Osteocyte (in vitro differentiated cells): ENCODE data around the gene ABLIM1. TPM values are rescaled to one million over a fixed set of nuclear protein-coding genes. Genes with fewer than 3 reads are reported as not detected.

Experiments
- DNase-seq: peaks from one replicate; pipeline ENCODE4 v3.0.0; 2021; ENCODE audit warnings: mixed read lengths; ENCODE audit not compliant: unreplicated experiment; ENCODE audit errors: extremely low spot score
- H3K27ac Mint-ChIP-seq: one replicate; pipeline ENCODE4 v1.8.0; 2021; ENCODE audit warnings: mild to moderate bottlenecking, mixed read lengths; ENCODE audit not compliant: unreplicated experiment
- H3K27me3 Mint-ChIP-seq: one replicate; pipeline ENCODE4 v1.8.0; 2021; ENCODE audit warnings: mixed read lengths; ENCODE audit not compliant: unreplicated experiment
- H3K36me3 Mint-ChIP-seq: one replicate; pipeline ENCODE4 v1.8.0; 2021; ENCODE audit warnings: mixed read lengths; ENCODE audit not compliant: unreplicated experiment
- H3K4me1 Mint-ChIP-seq: one replicate; pipeline ENCODE4 v1.8.0; 2021; ENCODE audit warnings: mixed read lengths; ENCODE audit not compliant: unreplicated experiment
- H3K4me3 Mint-ChIP-seq: one replicate; pipeline ENCODE4 v1.8.0; 2021; ENCODE audit warnings: mild to moderate bottlenecking, moderate library complexity, mixed read lengths; ENCODE audit not compliant: unreplicated experiment
- H3K9me3 Mint-ChIP-seq: one replicate; pipeline ENCODE4 v1.8.0; 2021; ENCODE audit warnings: mixed read lengths; ENCODE audit not compliant: unreplicated experiment
- CTCF ChIP-seq: fragments of 200-600 bp; sonication (generic); IDR thresholded peaks from 2 replicates; pipeline ENCODE4 v1.5.0; 2021; ENCODE audit warnings: antibody characterized with exemption, mild to moderate bottlenecking, moderate library complexity
- total RNA-seq: library from RNA; stranded (reverse); gene quantifications from 2 replicates; pipeline ENCODE4 v1.2.1, GENCODE V29; 2021

ABLIM1 gene
- total RNA-seq, 1 donor from 2014 or later, result 39.0 TPM

- no peak overlapping the region for H3K4me3 Mint-ChIP-seq
- peaks cover 2% of the 10 kb centered on the region for H3K27me3 Mint-ChIP-seq
- no peak for TF ChIP-seq CTCF
- no peaks in the 10 kb centered on the region for H3K36me3 Mint-ChIP-seq
- DNase-seq, result no peak
- no peak overlapping the region for H3K27ac Mint-ChIP-seq
- H3K9me3 Mint-ChIP-seq, result no peaks in the 10 kb centered on the region
- H3K4me1 Mint-ChIP-seq, result peaks cover 25% of the 10 kb centered on the region
Measured at GRCh38 chr10:114412907-114413797, 244.9 kb downstream of the ABLIM1 start.

- no peaks in the 10 kb centered on the region for H3K36me3 Mint-ChIP-seq
- no peak overlapping the region for H3K27ac Mint-ChIP-seq
- no peaks in the 10 kb centered on the region for H3K9me3 Mint-ChIP-seq
- TF ChIP-seq CTCF, result no peak
- no peak for DNase-seq
- no peak overlapping the region for H3K4me3 Mint-ChIP-seq
- H3K27me3 Mint-ChIP-seq, result no peaks in the 10 kb centered on the region
- H3K4me1 Mint-ChIP-seq, result peaks cover 27% of the 10 kb centered on the region
Measured at GRCh38 chr10:114408968-114409444, 249.1 kb downstream of the ABLIM1 start.

- Mint-ChIP-seq H3K9me3 (no peaks in the 10 kb centered on the region), H3K27me3 (no peaks in the 10 kb centered on the region), H3K4me1 (peaks cover 25% of the 10 kb centered on the region), H3K36me3 (no peaks in the 10 kb centered on the region), H3K27ac (no peak overlapping the region), H3K4me3 (no peak overlapping the region)
- DNase-seq, result no peak
- TF ChIP-seq CTCF, result no peak
Measured at GRCh38 chr10:114408112-114408967, 249.7 kb downstream of the ABLIM1 start.

GRCh38 chr10:114406455-114406854 lies 251.6 kb downstream of the ABLIM1 start:
- Mint-ChIP-seq H3K27ac (no peak overlapping the region), H3K36me3 (no peaks in the 10 kb centered on the region), H3K4me1 (peaks cover 25% of the 10 kb centered on the region), H3K4me3 (no peak overlapping the region), H3K9me3 (no peaks in the 10 kb centered on the region), H3K27me3 (no peaks in the 10 kb centered on the region)
- no peak for DNase-seq
- TF ChIP-seq CTCF, result no peak

GRCh38 chr10:114405011-114405350 lies 253.1 kb downstream of the ABLIM1 start:
- no peak overlapping the region for H3K27ac Mint-ChIP-seq
- no peaks in the 10 kb centered on the region for H3K27me3 Mint-ChIP-seq
- H3K36me3 Mint-ChIP-seq, result no peaks in the 10 kb centered on the region
- H3K4me3 Mint-ChIP-seq, result peak overlapping the region; percentile 75
- H3K9me3 Mint-ChIP-seq, result no peaks in the 10 kb centered on the region
- DNase-seq, result no peak
- TF ChIP-seq CTCF, result no peak
- H3K4me1 Mint-ChIP-seq, result peaks cover 39% of the 10 kb centered on the region
